Lower leg skin (tissue), 3 donors: ENCODE data around the gene SMIM22.

Experiments
- POLR2A ChIP-seq, 2 donors: fragments of 450-650 bp; IDR thresholded peaks; one replicate each; pipeline ENCODE4 v1.6.1; 2016 to 2017; ENCODE audit warnings: antibody characterized with exemption in 2 of 2, mild to moderate bottlenecking in 1 of 2, moderate library complexity in 1 of 2
- TF ChIP-seq, protein P1 (sequence below), 3 donors: fragments of 450-650 bp; IDR thresholded peaks; one replicate each; pipeline ENCODE4 v1.5.1; 2016; ENCODE audit warnings: antibody characterized with exemption in 3 of 3, mild to moderate bottlenecking in 3 of 3, moderate library complexity in 2 of 3

- TF ChIP-seq POLR2A (IDR thresholded peaks at IDR 0.05) = no peak
- TF ChIP-seq, protein P1, sequence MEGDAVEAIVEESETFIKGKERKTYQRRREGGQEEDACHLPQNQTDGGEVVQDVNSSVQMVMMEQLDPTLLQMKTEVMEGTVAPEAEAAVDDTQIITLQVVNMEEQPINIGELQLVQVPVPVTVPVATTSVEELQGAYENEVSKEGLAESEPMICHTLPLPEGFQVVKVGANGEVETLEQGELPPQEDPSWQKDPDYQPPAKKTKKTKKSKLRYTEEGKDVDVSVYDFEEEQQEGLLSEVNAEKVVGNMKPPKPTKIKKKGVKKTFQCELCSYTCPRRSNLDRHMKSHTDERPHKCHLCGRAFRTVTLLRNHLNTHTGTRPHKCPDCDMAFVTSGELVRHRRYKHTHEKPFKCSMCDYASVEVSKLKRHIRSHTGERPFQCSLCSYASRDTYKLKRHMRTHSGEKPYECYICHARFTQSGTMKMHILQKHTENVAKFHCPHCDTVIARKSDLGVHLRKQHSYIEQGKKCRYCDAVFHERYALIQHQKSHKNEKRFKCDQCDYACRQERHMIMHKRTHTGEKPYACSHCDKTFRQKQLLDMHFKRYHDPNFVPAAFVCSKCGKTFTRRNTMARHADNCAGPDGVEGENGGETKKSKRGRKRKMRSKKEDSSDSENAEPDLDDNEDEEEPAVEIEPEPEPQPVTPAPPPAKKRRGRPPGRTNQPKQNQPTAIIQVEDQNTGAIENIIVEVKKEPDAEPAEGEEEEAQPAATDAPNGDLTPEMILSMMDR (IDR thresholded peaks at IDR 0.05) = no peak
Observed at GRCh38 chr16:4787627-4788482, 7.3 kb upstream of the SMIM22 start, which contains the start of gene SEPTIN12.
